ENCODE data around the gene SSH2.

SSH2 gene

DNA sequence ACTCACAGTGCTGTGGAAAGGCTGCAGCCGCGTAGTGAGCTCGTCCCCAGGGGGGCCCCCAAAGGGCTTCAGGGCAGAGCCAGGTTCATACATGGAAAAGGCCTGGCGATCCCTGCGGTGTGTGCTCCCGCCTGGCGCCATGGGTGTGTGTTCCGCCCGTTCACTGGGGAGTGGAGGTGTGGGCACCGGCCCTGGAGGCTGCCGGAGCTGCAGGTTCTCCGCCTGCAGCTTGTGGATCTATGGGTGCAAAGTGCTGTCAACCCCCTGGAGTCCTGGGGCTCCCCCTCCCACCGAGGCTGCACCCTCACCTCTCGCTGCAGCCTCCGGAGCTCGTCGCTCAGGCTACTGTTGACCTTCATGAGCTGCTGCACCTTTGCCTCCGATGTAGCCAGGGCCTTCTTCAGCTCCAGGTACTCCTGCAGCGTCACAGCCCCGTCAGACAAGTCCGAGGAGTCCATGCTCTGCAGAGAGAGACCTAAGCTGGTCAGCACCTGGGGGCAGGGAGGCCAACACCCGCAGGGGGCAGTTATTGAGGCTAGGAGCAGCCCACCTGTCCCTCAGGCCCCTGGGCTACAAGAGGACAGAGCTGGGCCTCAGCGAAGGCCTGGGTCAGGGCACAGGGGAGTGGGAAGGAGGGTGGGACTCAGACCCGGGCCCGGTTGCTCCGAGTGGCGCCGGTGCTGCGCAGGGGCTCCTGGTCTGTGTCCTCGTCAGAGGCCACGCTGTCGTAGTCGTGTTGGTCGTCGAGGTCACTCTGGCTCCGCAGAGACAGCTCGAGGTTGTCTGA, 353.6 kb downstream of the SSH2 start:
- no peak for DNase-seq (ENCODE audit: low read depth in 2 of 2)

All from stimulated activated CD4-positive, alpha-beta T cell treated with anti-CD3 and anti-CD28 coated beads, Interleukin-15, amount 100 ng/mL, for 48 hours (primary cell).